ENCODE measurements around the gene OR4X2. TPM values are rescaled to one million over a fixed set of nuclear protein-coding genes. Genes with fewer than 3 reads are reported as not detected.

OR4X2 gene
- polyA plus RNA-seq, 3 donors from 2014 or later = not detected

Other genes with a start within 250 kb of the OR4X2 start
- gene OR4B1, start 28.3 kb upstream of the OR4X2 start, polyA plus RNA-seq = not detected
- gene OR4X1, start 18.8 kb downstream of the OR4X2 start, polyA plus RNA-seq = not detected
- not detected for gene OR4S1, start 61.1 kb downstream of the OR4X2 start, polyA plus RNA-seq
- not detected for gene OR4C3, start 79.8 kb downstream of the OR4X2 start, polyA plus RNA-seq
- not detected for gene OR4C5, start 121.4 kb downstream of the OR4X2 start, polyA plus RNA-seq
- gene OR4A47, start 243.7 kb downstream of the OR4X2 start, polyA plus RNA-seq = not detected